MM.1S (cell line): Measurements from ENCODE around the gene RPL3.

ENCODE experiments used
- DNase-seq: peaks from one replicate; pipeline ENCODE4 v3.0.0-alpha.2; 2015
- H2AFZ ChIP-seq: fragments of 300-600 bp; sonication (generic); 2 replicates; pipeline ENCODE4 v1.6.0; 2016; ENCODE audit warnings: antibody characterized with exemption, low read length
- H3F3A ChIP-seq: fragments of 300-600 bp; sonication (generic); 2 replicates; pipeline ENCODE4 v1.6.1; 2016; ENCODE audit warnings: mild to moderate bottlenecking, antibody characterized with exemption, low read length, moderate library complexity, mixed read lengths; ENCODE audit not compliant: insufficient read depth
- H3K27ac ChIP-seq: fragments of 300-600 bp; sonication (generic); 2 replicates; pipeline ENCODE4 v1.5.1; 2016; ENCODE audit warnings: mild to moderate bottlenecking, low read length
- H3K27me3 ChIP-seq: fragments of 300-600 bp; sonication (generic); replicated peaks from 2 replicates; pipeline ENCODE4 v1.6.0; 2016; ENCODE audit warnings: low read length; ENCODE audit not compliant: insufficient read depth
- H3K36me3 ChIP-seq: fragments of 300-600 bp; sonication (generic); replicated peaks from 2 replicates; pipeline ENCODE4 v1.6.1; 2016; ENCODE audit warnings: mild to moderate bottlenecking, low read length, mixed read lengths; ENCODE audit not compliant: insufficient read depth
- H3K4me1 ChIP-seq: fragments of 300-600 bp; sonication (generic); 2 replicates; pipeline ENCODE4 v1.6.1; 2016; ENCODE audit warnings: low read length, mixed read lengths
- H3K4me2 ChIP-seq: fragments of 300-600 bp; sonication (generic); 2 replicates; pipeline ENCODE4 v1.6.0; 2016; ENCODE audit warnings: low read depth, low read length
- H3K4me3 ChIP-seq: fragments of 300-600 bp; sonication (generic); 2 replicates; pipeline ENCODE4 v1.5.1; 2016; ENCODE audit warnings: low read length, mixed read lengths
- H3K79me2 ChIP-seq: fragments of 300-600 bp; sonication (generic); 2 replicates; pipeline ENCODE4 v1.6.1; 2016; ENCODE audit warnings: mixed run types, low read length, mixed read lengths
- H3K9ac ChIP-seq: fragments of 300-600 bp; sonication (generic); 2 replicates; pipeline ENCODE4 v1.6.1; 2016; ENCODE audit warnings: low read length, mixed read lengths
- H3K9me2 ChIP-seq: fragments of 300-600 bp; sonication (generic); replicated peaks from 2 replicates; pipeline ENCODE4 v1.6.1; 2016; ENCODE audit warnings: mild to moderate bottlenecking, low read length, mixed read lengths; ENCODE audit not compliant: insufficient read depth
- H3K9me3 ChIP-seq: fragments of 300-600 bp; sonication (generic); replicated peaks from 2 replicates; pipeline ENCODE4 v1.6.1; 2016; ENCODE audit warnings: mild to moderate bottlenecking, low read length, mixed read lengths; ENCODE audit not compliant: insufficient read depth
- H4K20me1 ChIP-seq: fragments of 300-600 bp; sonication (generic); 2 replicates; pipeline ENCODE4 v1.6.1; 2016; ENCODE audit warnings: mild to moderate bottlenecking, low read length, moderate library complexity, mixed read lengths; ENCODE audit not compliant: insufficient read depth
- EZH2 ChIP-seq: fragments of 300-600 bp; sonication (generic); optimal IDR thresholded peaks from 2 replicates; pipeline ENCODE3; 2017; ENCODE audit warnings: low read depth, mild to moderate bottlenecking, antibody characterized with exemption, low read length, mixed read lengths
- EZH2phosphoT487 ChIP-seq: fragments of 300-600 bp; sonication (generic); IDR thresholded peaks from 2 replicates; pipeline ENCODE4 v1.6.1; 2018; ENCODE audit warnings: antibody characterized with exemption, low read length
- TF ChIP-seq, protein P1 (sequence below): fragments of 300-600 bp; sonication (generic); IDR thresholded peaks from 2 replicates; pipeline ENCODE4 v1.5.1; 2016; ENCODE audit warnings: antibody characterized with exemption, low read length, mixed read lengths

The RPL3 gene

DNA sequence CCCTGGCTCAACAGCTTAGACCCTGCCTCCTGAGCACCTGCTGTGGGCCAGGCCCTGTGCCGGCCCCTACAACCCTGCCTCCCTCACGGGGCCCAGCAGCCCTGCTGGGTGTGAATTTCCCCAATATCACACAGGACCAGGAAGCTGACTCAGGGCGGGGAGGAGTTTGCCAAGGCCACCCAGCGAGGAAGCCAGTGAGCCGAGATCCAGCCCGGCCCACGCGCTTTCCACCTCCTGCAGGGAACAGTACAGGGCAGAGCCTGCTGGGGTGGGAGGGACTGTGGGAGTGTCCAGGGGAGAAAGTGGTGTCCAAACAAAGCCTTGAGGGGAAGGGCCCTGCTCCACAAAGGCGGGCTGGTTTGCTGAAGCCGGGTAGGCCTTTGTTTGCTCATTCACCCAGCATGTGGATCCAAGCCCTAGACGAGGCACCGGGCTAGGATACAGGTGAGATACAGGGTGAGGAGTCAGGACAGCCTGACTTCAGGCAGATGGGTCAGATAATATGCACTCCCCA is 26.8 kb downstream of the RPL3 start:
- H3K9me2 ChIP-seq: no peaks in the 10 kb centered on the region
- H3F3A ChIP-seq: no peaks in the 10 kb centered on the region
- H3K27ac ChIP-seq: no peak overlapping the region
- no peak overlapping the region for H3K9ac ChIP-seq
- H3K36me3 ChIP-seq: no peaks in the 10 kb centered on the region
- no peaks in the 10 kb centered on the region for H3K27me3 ChIP-seq
- no peaks in the 10 kb centered on the region for H4K20me1 ChIP-seq
- no peaks in the 10 kb centered on the region for H3K79me2 ChIP-seq
- H3K4me2 ChIP-seq: no peak overlapping the region
- H3K4me1 ChIP-seq: peaks cover 8% of the 10 kb centered on the region
- TF ChIP-seq EZH2phosphoT487 (no peak), EZH2 (no peak)
- TF ChIP-seq, protein P1, sequence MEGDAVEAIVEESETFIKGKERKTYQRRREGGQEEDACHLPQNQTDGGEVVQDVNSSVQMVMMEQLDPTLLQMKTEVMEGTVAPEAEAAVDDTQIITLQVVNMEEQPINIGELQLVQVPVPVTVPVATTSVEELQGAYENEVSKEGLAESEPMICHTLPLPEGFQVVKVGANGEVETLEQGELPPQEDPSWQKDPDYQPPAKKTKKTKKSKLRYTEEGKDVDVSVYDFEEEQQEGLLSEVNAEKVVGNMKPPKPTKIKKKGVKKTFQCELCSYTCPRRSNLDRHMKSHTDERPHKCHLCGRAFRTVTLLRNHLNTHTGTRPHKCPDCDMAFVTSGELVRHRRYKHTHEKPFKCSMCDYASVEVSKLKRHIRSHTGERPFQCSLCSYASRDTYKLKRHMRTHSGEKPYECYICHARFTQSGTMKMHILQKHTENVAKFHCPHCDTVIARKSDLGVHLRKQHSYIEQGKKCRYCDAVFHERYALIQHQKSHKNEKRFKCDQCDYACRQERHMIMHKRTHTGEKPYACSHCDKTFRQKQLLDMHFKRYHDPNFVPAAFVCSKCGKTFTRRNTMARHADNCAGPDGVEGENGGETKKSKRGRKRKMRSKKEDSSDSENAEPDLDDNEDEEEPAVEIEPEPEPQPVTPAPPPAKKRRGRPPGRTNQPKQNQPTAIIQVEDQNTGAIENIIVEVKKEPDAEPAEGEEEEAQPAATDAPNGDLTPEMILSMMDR: no peak
- DNase-seq: no peak
- no peak overlapping the region for H3K4me3 ChIP-seq
- H3K9me3 ChIP-seq: no peaks in the 10 kb centered on the region
- no peak overlapping the region for H2AFZ ChIP-seq

DNA sequence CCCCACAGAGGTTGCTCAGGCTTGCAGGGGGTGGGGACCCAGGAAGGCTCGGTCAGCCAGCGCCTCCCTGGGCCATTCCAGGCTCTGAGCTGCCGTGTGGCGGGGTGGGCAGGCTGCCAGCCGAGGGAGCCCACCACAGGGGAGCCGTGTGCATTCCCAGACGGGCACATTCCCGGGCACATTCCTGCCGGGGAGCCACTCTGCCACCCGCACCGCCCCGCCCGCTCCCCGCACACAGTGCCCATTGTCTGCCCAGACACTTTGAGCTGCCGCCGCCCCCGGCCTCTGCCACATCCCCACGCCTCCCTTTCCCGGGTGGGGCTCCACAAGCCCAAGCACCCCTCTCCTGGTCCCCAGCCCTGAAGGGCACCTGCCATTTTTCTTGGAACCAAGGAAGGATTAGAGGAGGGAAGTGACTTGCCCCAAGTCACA is 27.4 kb downstream of the RPL3 start:
- Histone ChIP-seq H3K4me1 (peaks cover 8% of the 10 kb centered on the region; the same call in 1 of the 2 replicates), H3K4me3 (no peak overlapping the region), H3K9me2 (no peaks in the 10 kb centered on the region), H3K27ac (no peak overlapping the region), H3K9ac (no peak overlapping the region), H3K79me2 (no peaks in the 10 kb centered on the region), H4K20me1 (no peaks in the 10 kb centered on the region), H3F3A (no peaks in the 10 kb centered on the region), H3K36me3 (no peaks in the 10 kb centered on the region), H3K27me3 (no peaks in the 10 kb centered on the region), H3K9me3 (no peaks in the 10 kb centered on the region), H3K4me2 (no peak overlapping the region), H2AFZ (no peak overlapping the region)
- TF ChIP-seq EZH2 (no peak), EZH2phosphoT487 (no peak)
- TF ChIP-seq, protein P1: no peak
- no peak for DNase-seq

DNA sequence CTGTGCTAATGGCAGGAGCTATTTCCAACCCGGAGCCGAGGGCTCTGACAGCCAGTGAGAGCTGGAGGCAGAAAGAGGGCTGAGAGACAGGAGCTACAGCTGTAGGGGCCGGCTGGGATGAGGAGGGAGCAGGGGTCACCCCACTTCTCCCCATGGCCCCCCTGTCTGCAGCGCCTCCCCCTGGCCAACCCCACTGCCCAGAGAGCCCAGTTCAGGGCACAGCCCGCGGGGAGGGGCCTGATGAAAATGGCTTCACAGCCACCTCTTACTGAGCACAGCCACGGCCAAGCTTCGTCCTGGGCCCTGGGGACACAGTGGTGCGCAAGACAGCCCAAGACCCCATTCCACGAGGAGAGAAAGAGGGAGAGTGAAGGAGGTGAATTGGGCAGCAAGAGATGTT is 27.9 kb downstream of the RPL3 start:
- no peak for TF ChIP-seq EZH2
- TF ChIP-seq, protein P1: no peak; the same call in 1 of the 2 replicates
- TF ChIP-seq EZH2phosphoT487: no peak
- Histone ChIP-seq H3K4me1 (0 out of 2 replicates have a peak, but pooled peaks cover 7% of the 10 kb centered on the region), H3F3A (no peaks in the 10 kb centered on the region)

More for the DNA sequence above, 27.9 kb downstream of the RPL3 start:
- no peak overlapping the region for H3K4me2 ChIP-seq
- no peaks in the 10 kb centered on the region for H3K27me3 ChIP-seq
- H2AFZ ChIP-seq: no peak overlapping the region
- no peak overlapping the region for H3K9ac ChIP-seq
- no peak for DNase-seq
- no peaks in the 10 kb centered on the region for H3K9me2 ChIP-seq
- no peaks in the 10 kb centered on the region for H3K9me3 ChIP-seq
- no peak overlapping the region for H3K4me3 ChIP-seq
- H3K36me3 ChIP-seq: no peaks in the 10 kb centered on the region
- H3K27ac ChIP-seq: no peak overlapping the region
- H4K20me1 ChIP-seq: no peaks in the 10 kb centered on the region
- H3K79me2 ChIP-seq: no peaks in the 10 kb centered on the region
